Activated CD8-positive, alpha-beta memory T cell treated with anti-CD3 and anti-CD28 coated beads, Interleukin-2, amount 50 U/mL, for 4 hours (primary cell): ENCODE results near the gene H3-3A.
A peak's percentile ranks its signal among the peaks of the same experiment; 100 is the strongest.
"Not testable (repeated sequence)": the region's sequence is repeated elsewhere in the genome, so short reads cannot be mapped to it uniquely, and the experiment has no call there.

ENCODE experiments used
- DNase-seq: peaks from one replicate; pipeline ENCODE4 v3.0.0-alpha.2; 2020

Gene H3-3A

GRCh38 chr1:226086776-226087175, 24.3 kb downstream of the H3-3A start:
- no peak for DNase-seq

GRCh38 chr1:226091461-226091860, 28.9 kb downstream of the H3-3A start:
- DNase-seq: no peak

GRCh38 chr1:226092048-226092820, 29.7 kb downstream of the H3-3A start:
- not testable (repeated sequence) for DNase-seq

GRCh38 chr1:226092965-226093364, 30.4 kb downstream of the H3-3A start:
- DNase-seq: no peak

GRCh38 chr1:226093621-226094020, 31.1 kb downstream of the H3-3A start:
- DNase-seq: no peak

GRCh38 chr1:226094451-226094850, 31.9 kb downstream of the H3-3A start:
- no peak for DNase-seq

- no peak for DNase-seq
Observed at GRCh38 chr1:226095286-226095685, 32.8 kb downstream of the H3-3A start.

GRCh38 chr1:226097866-226098625, 35.5 kb downstream of the H3-3A start:
- DNase-seq: no peak

GRCh38 chr1:226098870-226099835, 36.6 kb downstream of the H3-3A start:
- DNase-seq: no peak

GRCh38 chr1:226100436-226101391, 38.2 kb downstream of the H3-3A start:
- peak; percentile 42 for DNase-seq

GRCh38 chr1:226104671-226105121, 42.2 kb downstream of the H3-3A start:
- DNase-seq: no peak

GRCh38 chr1:226107471-226108460, 45.2 kb downstream of the H3-3A start:
- no peak for DNase-seq

GRCh38 chr1:226108935-226109828, 46.7 kb downstream of the H3-3A start:
- DNase-seq: no peak

GRCh38 chr1:226109829-226110248, 47.3 kb downstream of the H3-3A start:
- peak; percentile 78 for DNase-seq

GRCh38 chr1:226110249-226111097, 48.0 kb downstream of the H3-3A start:
- DNase-seq: peak; percentile 61

- DNase-seq: no peak
Observed at GRCh38 chr1:226111098-226111882, 48.8 kb downstream of the H3-3A start.

- no peak for DNase-seq
Observed at GRCh38 chr1:226111883-226112261, 49.4 kb downstream of the H3-3A start.

GRCh38 chr1:226112626-226113025, 50.1 kb downstream of the H3-3A start:
- DNase-seq: no peak
